VCaP (cell line): ENCODE measurements around the gene TIFAB.

Source experiments
- H3K27ac ChIP-seq: fragments of 450-650 bp; 2 replicates; pipeline ENCODE4 v1.5.1; 2017
- CTCF ChIP-seq: fragments of 450-650 bp; conservative IDR thresholded peaks from 2 replicates; pipeline ENCODE4 v1.5.1; 2017; ENCODE audit warnings: mild to moderate bottlenecking, moderate library complexity

The TIFAB gene

DNA sequence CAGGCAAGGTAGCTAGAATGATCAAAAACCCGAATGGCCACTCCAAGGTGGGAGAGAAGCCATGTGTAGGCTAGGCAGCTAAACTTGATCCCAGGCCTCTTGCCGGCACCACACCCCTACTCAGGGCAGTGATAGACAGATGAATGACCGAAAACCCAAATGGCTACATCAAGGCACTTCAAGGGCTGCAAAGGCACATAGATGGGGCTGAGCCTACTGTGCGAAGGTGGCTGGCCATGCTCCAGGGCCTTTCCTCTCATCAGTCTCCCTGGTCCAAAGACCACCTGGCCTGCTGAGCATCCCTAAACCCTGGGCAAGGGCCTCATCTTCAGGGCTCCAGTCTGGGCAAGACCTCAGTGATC is 3.7 kb upstream of the TIFAB start:
- no peak overlapping the region for H3K27ac ChIP-seq
- no peak for TF ChIP-seq CTCF

- TF ChIP-seq CTCF, result no peak
- H3K27ac ChIP-seq, result no peak overlapping the region
Measured at GRCh38 chr5:135454946-135455345, 2.8 kb upstream of the TIFAB start.

- no peak overlapping the region for H3K27ac ChIP-seq
- TF ChIP-seq CTCF, result no peak
Measured at GRCh38 chr5:135453613-135454012, 1.5 kb upstream of the TIFAB start.

GRCh38 chr5:135451581-135452320 is 400 bp downstream of the TIFAB start:
- TF ChIP-seq CTCF, result no peak
- H3K27ac ChIP-seq, result no peak overlapping the region

DNA sequence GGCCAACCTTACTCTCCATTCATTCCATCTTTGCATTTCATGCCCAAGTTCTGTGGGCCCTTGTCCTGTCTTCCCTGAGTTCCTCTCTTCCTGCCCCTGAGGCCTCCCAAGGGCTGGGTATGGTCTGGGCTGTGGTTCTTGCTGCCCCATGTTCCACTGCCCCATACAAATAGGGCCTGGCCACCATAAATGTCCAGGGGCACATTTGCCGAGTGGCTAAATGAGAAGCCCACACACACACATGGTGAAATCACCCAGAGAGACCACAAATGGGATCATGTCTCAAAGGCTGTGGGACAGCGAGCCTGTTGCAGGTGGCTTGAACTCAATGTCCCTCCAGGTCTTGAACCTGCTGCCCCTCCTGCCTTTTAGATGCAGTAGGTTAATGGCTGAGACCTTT is 1.2 kb downstream of the TIFAB start:
- no peak overlapping the region for H3K27ac ChIP-seq

GRCh38 chr5:135450336-135450735 is 1.8 kb downstream of the TIFAB start:
- no peak overlapping the region for H3K27ac ChIP-seq
- no peak for TF ChIP-seq CTCF

More for the DNA sequence above, 1.2 kb downstream of the TIFAB start:
- TF ChIP-seq CTCF, result no peak

DNA sequence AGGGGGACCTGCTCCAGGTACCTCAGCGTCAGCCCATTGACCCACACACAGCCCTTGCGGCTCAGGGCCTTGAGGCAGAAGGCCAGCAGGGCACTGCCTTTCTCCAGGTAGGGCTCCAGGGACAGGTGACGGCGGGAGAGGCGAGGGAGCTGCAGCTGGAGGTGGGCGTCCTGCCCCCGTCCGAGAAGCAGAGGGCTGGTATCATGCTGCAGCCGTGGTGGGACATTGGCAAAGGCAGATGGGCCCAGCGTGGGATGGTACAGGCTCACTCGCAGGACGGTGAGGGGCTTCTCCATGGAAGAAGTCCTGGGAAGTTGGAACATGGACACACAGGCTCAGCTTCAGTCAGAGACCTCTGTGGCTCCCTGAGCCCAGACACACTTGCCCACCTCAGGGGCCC is 2.5 kb downstream of the TIFAB start:
- no peak overlapping the region for H3K27ac ChIP-seq
- no peak for TF ChIP-seq CTCF
